ENCODE results near the gene AMIGO1.
"Not testable (repeated sequence)": the region's sequence is repeated elsewhere in the genome, so short reads cannot be mapped to it uniquely, and the experiment has no call there.

AMIGO1 gene

DNA sequence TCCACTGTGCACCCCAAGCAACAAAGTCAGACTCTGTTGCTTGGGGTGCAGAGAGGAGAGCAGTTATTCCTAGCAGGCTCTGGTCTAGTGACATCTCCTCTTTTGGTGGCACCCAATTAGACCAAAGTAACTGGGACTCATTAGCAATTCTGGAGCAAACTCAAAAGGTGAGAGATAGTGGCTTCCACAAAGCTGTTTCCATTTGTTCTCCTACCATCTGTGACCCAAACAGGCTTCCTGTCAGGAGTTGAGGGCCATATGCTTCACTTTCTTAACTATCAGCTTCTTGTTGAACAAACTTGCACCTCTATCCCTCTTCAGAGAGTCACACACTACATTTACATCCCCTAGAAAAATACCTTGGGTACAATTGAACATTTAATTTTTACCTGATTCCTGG, 27.3 kb downstream of the AMIGO1 start:
- no peak for DNase-seq

- DNase-seq = no peak
These were observed 27.9 kb downstream of the AMIGO1 start for GRCh38 chr1:109481646-109482045.

DNA sequence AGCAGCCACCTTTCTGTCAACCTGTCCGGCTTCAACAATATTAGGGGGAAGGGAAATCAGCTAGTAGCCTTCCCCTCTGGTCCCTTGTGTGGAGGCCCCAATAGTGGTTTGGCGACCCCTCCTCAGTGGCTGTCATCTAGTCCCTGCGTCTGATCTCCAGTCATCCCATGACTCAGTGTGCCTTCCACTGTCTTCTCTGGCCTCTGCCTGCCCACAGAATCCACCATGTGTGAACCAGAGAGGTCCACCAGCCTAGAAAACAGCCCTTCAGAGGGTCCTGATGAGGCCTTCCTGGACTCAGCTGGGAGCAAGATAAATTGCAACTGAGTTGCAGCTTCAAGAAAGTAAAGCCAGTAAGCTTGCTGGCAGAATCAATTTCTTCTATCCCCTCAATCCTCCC, 29.6 kb downstream of the AMIGO1 start:
- no peak for DNase-seq

GRCh38 chr1:109479311-109479710, 30.2 kb downstream of the AMIGO1 start:
- no peak for DNase-seq

GRCh38 chr1:109478806-109479205, 30.7 kb downstream of the AMIGO1 start:
- DNase-seq = no peak

GRCh38 chr1:109477821-109478220, 31.7 kb downstream of the AMIGO1 start:
- DNase-seq = no peak

DNA sequence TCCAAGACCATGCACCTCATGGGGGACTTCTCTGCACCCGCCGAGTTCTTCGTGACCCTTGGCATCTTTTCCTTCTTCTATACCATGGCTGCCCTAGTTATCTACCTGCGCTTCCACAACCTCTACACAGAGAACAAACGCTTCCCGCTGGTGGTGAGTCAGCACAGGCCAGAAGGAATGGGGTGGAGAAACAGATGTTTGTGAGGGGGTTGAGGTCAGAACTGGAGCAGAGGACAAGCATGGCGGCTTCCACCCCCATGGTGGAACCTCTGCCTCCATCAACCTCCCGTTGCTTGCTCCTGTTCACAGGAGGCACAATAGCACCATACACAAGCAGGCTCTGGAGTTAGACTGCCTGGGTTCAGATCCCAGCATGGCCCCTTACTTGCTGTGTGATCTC, 32.7 kb downstream of the AMIGO1 start:
- DNase-seq = no peak

GRCh38 chr1:109475261-109475660, 34.3 kb downstream of the AMIGO1 start:
- DNase-seq = no peak

DNA sequence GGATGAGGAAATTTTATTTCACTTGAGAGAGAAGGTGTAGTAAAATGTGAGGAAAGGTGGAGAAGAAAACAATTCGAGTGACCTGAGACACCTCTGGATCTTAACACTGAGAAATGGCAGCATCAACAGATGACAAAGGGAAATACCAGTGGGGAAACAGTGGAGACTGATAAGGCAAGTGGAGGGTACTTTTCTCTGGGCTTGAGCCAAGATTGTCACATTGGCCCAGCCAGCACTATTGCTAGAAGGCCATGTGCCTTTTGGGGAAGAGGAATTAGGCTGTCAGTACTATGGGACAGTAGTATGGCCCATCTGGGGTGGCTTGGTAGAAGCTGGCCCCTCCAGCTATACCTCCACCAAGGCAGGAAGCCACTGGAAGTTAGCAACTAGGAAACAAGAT, 34.8 kb downstream of the AMIGO1 start:
- DNase-seq = no peak

DNA sequence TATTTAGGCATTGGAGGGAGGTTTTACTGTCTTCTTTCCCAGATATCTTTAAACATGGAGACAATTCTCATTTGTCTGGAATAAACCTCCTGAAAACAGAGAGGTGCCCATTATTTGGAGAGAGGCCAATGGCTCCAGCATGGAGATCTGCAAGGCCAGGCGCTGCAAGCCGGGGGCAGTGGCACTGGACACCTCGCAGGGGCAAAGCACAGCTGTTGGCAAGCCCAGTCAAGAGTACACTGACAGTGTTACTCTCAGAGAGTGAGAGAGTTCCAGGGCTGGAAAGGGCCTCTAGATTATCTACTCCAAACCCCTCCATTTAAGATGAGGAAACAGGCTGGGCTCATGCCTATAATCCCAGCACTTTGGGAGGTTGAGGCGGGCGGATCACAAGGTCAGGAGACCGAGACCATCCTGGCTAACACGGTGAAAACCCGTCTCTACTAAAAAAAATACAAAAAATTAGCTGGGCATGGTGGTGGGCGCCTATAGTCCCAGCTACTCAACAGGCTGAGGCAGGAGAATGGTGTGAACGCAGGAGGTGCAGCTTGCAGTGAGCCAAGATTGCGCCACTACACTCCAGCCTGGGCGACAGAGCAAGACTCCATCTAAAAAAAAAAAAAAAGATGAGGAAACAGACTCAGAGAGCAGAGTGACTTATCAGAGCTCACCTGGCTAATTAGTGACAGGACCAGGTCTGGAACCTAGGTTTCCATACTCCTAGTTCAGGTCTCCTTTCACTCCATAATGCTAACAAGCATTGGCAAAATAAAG, 36.1 kb downstream of the AMIGO1 start:
- not testable (repeated sequence) for DNase-seq

- no peak for DNase-seq
These were observed 36.7 kb downstream of the AMIGO1 start for GRCh38 chr1:109472779-109473178.

GRCh38 chr1:109470245-109470644, 39.3 kb downstream of the AMIGO1 start:
- DNase-seq = no peak

GRCh38 chr1:109468903-109469302, 40.6 kb downstream of the AMIGO1 start:
- DNase-seq = no peak

DNA sequence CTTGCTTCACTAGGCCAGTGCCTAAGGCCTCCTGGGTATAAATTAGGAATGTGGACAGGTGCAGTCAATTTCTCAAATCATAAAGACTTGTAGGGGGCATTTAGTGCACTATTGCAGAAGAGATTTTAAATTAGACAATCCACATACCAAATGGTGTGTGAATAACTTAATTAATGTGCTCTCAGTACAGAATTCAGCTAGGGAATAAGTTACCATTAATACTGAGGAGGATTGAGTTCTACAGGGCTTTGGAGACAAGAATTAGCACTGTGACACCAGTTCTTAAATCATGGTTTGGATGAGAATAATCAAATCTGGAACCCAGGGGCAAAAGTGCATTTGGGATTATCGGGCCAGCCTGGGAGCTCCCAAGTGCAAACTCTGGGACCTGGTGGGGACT, 41.5 kb downstream of the AMIGO1 start:
- DNase-seq = no peak

GRCh38 chr1:109467301-109467777, 42.2 kb downstream of the AMIGO1 start:
- DNase-seq = no peak

GRCh38 chr1:109466452-109467300, 42.9 kb downstream of the AMIGO1 start, which contains the start of gene SYPL2:
SYPL2 (plus strand) TSS chr1:109466546; CDS start chr1:109466844, 298 bp downstream.
- no peak for DNase-seq

- no peak for DNase-seq
These were observed 43.4 kb downstream of the AMIGO1 start for GRCh38 chr1:109466125-109466451.

GRCh38 chr1:109457819-109458218, 51.7 kb downstream of the AMIGO1 start:
- no peak for DNase-seq

- no peak for DNase-seq
These were observed 54.9 kb downstream of the AMIGO1 start for GRCh38 chr1:109454497-109455133.

Measured in NCI-H510A (cell line).